OCI-LY7 (cell line): ENCODE measurements around the gene MED22.

Experiments used
- EZH2phosphoT487 ChIP-seq: fragments of 200-600 bp; sonication (generic); IDR thresholded peaks from 2 replicates; pipeline ENCODE4 v1.6.1; 2018; ENCODE audit warnings: low read depth, borderline replicate concordance, mild to moderate bottlenecking, mixed run types, antibody characterized with exemption, low read length, moderate library complexity, mixed read lengths
- TF ChIP-seq, protein P1 (sequence below): fragments of 200-600 bp; sonication (generic); conservative IDR thresholded peaks from 2 replicates; pipeline ENCODE4 v1.5.1; 2014; ENCODE audit warnings: mild to moderate bottlenecking, antibody characterized with exemption, low read length, moderate library complexity, mixed read lengths

DNA sequence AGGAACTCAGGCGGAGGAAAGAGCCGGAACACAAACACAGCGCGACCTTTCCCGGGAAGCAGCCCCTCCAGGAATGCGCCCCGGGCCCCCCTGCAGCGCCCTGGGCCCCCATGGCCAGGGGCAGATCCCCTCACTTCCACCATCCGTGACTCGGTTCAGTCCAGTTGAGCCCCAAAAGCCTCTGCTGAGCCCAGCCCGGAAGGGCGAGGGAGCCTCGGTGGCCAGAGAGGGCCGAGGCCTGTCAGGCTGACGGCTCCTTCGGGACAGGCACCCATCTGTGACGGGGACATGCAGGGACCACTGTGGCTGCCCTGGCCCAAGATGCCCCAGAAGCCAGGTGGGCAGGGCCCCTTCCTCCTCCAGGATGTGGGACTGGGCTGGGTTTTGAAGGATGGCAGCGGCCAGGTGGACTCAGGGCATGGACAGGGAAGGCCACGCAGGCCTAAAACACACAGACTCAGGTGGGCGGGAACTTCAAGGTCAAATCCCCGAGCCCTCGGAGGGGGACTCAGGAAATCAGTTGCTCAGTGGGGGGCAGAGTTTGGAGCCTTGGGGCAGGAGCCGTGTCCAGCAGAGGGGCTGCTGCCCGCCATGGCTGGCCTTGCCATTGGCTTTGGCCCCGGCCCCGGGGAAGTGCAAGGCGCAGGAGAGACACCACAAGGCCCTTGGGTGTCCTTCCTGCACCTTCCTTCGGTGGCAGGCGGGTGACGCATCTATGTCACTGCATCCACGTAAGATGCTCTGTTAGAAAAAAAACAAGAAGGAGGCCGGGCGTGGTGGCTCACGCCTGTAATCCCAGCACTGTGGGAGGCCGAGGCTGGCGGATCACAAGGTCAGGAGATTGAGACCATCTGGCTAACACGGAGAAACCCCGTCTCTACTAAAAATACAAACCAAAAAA is 43.2 kb downstream of the MED22 start:
- TF ChIP-seq, protein P1, sequence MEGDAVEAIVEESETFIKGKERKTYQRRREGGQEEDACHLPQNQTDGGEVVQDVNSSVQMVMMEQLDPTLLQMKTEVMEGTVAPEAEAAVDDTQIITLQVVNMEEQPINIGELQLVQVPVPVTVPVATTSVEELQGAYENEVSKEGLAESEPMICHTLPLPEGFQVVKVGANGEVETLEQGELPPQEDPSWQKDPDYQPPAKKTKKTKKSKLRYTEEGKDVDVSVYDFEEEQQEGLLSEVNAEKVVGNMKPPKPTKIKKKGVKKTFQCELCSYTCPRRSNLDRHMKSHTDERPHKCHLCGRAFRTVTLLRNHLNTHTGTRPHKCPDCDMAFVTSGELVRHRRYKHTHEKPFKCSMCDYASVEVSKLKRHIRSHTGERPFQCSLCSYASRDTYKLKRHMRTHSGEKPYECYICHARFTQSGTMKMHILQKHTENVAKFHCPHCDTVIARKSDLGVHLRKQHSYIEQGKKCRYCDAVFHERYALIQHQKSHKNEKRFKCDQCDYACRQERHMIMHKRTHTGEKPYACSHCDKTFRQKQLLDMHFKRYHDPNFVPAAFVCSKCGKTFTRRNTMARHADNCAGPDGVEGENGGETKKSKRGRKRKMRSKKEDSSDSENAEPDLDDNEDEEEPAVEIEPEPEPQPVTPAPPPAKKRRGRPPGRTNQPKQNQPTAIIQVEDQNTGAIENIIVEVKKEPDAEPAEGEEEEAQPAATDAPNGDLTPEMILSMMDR, result no peak
- no peak for TF ChIP-seq EZH2phosphoT487
